ENCODE results near the gene ZFP64. TPM values are rescaled to one million over a fixed set of nuclear protein-coding genes. Genes with fewer than 3 reads are reported as not detected.

The ZFP64 gene
- total RNA-seq, 2 donors from 2014 or later = 6.3 to 10.4 TPM

- TF ChIP-seq POLR2A (IDR thresholded peaks at IDR 0.05) (no peak), CTCF (IDR thresholded peaks at IDR 0.05) (no peak)
- DNase-seq (no peak), ATAC-seq (no peak)
- 33 to 51% methylated on average over 2 of the region's 2 CpGs for WGBS, 2 donors
- Histone ChIP-seq H3K27me3 (no peaks in the 10 kb centered on the region), H3K4me1 (no peaks in the 10 kb centered on the region), H3K4me3 (no peak overlapping the region), H3K36me3 (replicated peaks in 1 of 2; ENCODE audit: insufficient read depth in 1 of 2, low read depth in 2 of 2) (no peaks in the 10 kb centered on the region), H3K9me3 (peaks cover 0 to 5% (median 0%) of the 10 kb centered on the region in 3 donors), H3K27ac (no peak overlapping the region)
- intact Hi-C loops (cut with DNase I) = no loop called here
Observed at GRCh38 chr20:52212943-52213342, 21.4 kb upstream of the ZFP64 start.

GRCh38 chr20:52210037-52210990, 18.7 kb upstream of the ZFP64 start:
- Histone ChIP-seq H3K27me3 (no peaks in the 10 kb centered on the region), H3K4me3 (no peak overlapping the region), H3K36me3 (replicated peaks in 1 of 2; ENCODE audit: insufficient read depth in 1 of 2, low read depth in 2 of 2) (no peaks in the 10 kb centered on the region), H3K9me3 (peaks cover 0 to 5% (median 0%) of the 10 kb centered on the region in 3 donors), H3K27ac (no peak overlapping the region), H3K4me1 (no peaks in the 10 kb centered on the region)
- 87 to 90% methylated on average over 39 of the region's 39 CpGs for WGBS, 2 donors
- DNase-seq (no peak), ATAC-seq (no peak)
- intact Hi-C loops (cut with DNase I) = no loop called here
- TF ChIP-seq POLR2A (IDR thresholded peaks at IDR 0.05) (no peak), CTCF (IDR thresholded peaks at IDR 0.05) (no peak)

- intact Hi-C loops (cut with DNase I) = no loop called here
- no peak for ATAC-seq
- Histone ChIP-seq H3K27me3 (no peaks in the 10 kb centered on the region), H3K4me3 (no peak overlapping the region), H3K9me3 (peaks cover 0 to 5% (median 0%) of the 10 kb centered on the region in 3 donors), H3K4me1 (no peaks in the 10 kb centered on the region), H3K27ac (no peak overlapping the region), H3K36me3 (replicated peaks in 1 of 2; ENCODE audit: insufficient read depth in 1 of 2, low read depth in 2 of 2) (no peaks in the 10 kb centered on the region)
- TF ChIP-seq POLR2A (IDR thresholded peaks at IDR 0.05) (no peak), CTCF (IDR thresholded peaks at IDR 0.05) (no peak)
- 31 to 33% methylated on average over 4 of the region's 4 CpGs for WGBS, 2 donors
- DNase-seq = no peak
Observed at GRCh38 chr20:52209154-52209571, 17.6 kb upstream of the ZFP64 start.

- ATAC-seq = no peak
- WGBS, 2 donors = 95 to 96% methylated on average over 3 of the region's 3 CpGs
Observed at GRCh38 chr20:52207020-52207810, 15.6 kb upstream of the ZFP64 start.

More at GRCh38 chr20:52207020-52207810, 15.6 kb upstream of the ZFP64 start:
- no peaks in the 10 kb centered on the region for H3K36me3 ChIP-seq (replicated peaks in 1 of 2; ENCODE audit: insufficient read depth in 1 of 2, low read depth in 2 of 2)
- no peak for DNase-seq
- no peak overlapping the region for H3K27ac ChIP-seq
- H3K4me1 ChIP-seq = no peaks in the 10 kb centered on the region
- TF ChIP-seq CTCF (IDR thresholded peaks at IDR 0.05) (no peak), POLR2A (IDR thresholded peaks at IDR 0.05) (no peak)
- no peaks in the 10 kb centered on the region for H3K9me3 ChIP-seq
- intact Hi-C loops (cut with DNase I) = no loop called here
- H3K4me3 ChIP-seq = no peak overlapping the region
- H3K27me3 ChIP-seq = no peaks in the 10 kb centered on the region

Data from body of pancreas (tissue), 4 donors.